GM12878 (cell line): ENCODE results near the gene HDAC7. TPM values are rescaled to one million over a fixed set of nuclear protein-coding genes. Genes with fewer than 3 reads are reported as not detected.

Source experiments
- ATF7 ChIP-seq: fragments of 450-650 bp; IDR thresholded peaks from 2 replicates; pipeline ENCODE4 v1.6.1; 2016; ENCODE audit warnings: low read depth, mild to moderate bottlenecking
- SKIL ChIP-seq: fragments of 450-650 bp; IDR thresholded peaks from 2 replicates; pipeline ENCODE4 v1.6.1; 2017; ENCODE audit warnings: mild to moderate bottlenecking, low read depth, inconsistent platforms; ENCODE audit not compliant: poor library complexity, severe bottlenecking
- TCF7 ChIP-seq: IDR thresholded peaks from 2 replicates; pipeline ENCODE4 v1.6.1; 2014; ENCODE audit warnings: antibody characterized with exemption, borderline replicate concordance
- ZNF687 ChIP-seq: fragments of 450-650 bp; IDR thresholded peaks from 2 replicates; pipeline ENCODE4 v1.6.1; 2017; ENCODE audit warnings: mild to moderate bottlenecking, moderate library complexity
- ZZZ3 ChIP-seq: IDR thresholded peaks from 2 replicates; pipeline ENCODE4 v1.6.1; 2011; ENCODE audit warnings: low read depth; ENCODE audit not compliant: control insufficient read depth, insufficient read length
- polyA plus RNA-seq, 11 experiments: library from polyadenylated mRNA; depleted of rRNA in 4 of 11; unstranded in 6 of 11; stranded (reverse) in 5 of 11; fragments of >200 nt; fragmentation: Nextera tagmentation in 4 of 11; fragmentation: Illumina TruSeq in 1 of 11; extraction: Ambion mirVana in 4 of 11; extraction: Trizol in 1 of 11; gene quantifications; 1 replicate in 1 of 11; 2 replicates in 10 of 11; pipeline versions ENCODE4 v1.2.1 to v1.2.3, GENCODE V29; 2011 to 2016; ENCODE audit warnings: inconsistent platforms in 2 of 11, missing spikeins in 2 of 11, low read depth in 1 of 11
- total RNA-seq, 4 experiments: library from RNA; depleted of rRNA in 3 of 4; stranded (reverse); fragments of >200 nt in 3 of 4; fragmentation: Illumina TruSeq in 1 of 4; extraction: Trizol in 1 of 4; gene quantifications; 2 replicates each; pipeline versions ENCODE4 v1.2.1 to v1.2.3, GENCODE V29; 2013 to 2021

HDAC7 gene
- total and polyA plus RNA-seq, 10 of the 15 experiments (the other 5 are each of a cell fraction or from before 2014, with no cell fraction given): 0.47 to 18.3 (median 5.4) TPM

GRCh38 chr12:47778881-47779280 lies 40.8 kb downstream of the HDAC7 start (continued):
- TF ChIP-seq ZNF687 (no peak), TCF7 (no peak), ZZZ3 (no peak), ATF7 (no peak), SKIL (no peak)
- TF ChIP-seq, all 136 proteins: peak for 0
